H1 (cell line): ENCODE data around the gene PLPPR1. TPM values are rescaled to one million over a fixed set of nuclear protein-coding genes. Genes with fewer than 3 reads are reported as not detected.

ENCODE experiments used
- CTCF ChIA-PET: fragments of 300-600 bp; sonication (Branson Sonifier 250); formaldehyde crosslinking; loops from one replicate; lab custom pipeline; 2021; ENCODE audit not compliant: partially characterized antibody; lab: Charles Lee
- POLR2A ChIA-PET: fragments of 300-600 bp; sonication (Branson Sonifier 250); formaldehyde crosslinking; loops from one replicate; lab custom pipeline; 2021; ENCODE audit warnings: inconsistent platforms; ENCODE audit not compliant: partially characterized antibody; lab: Charles Lee
- DNase-seq, 2 experiments: peaks; one replicate each; pipeline versions ENCODE4 v3.0.0 to v3.0.0-alpha.2; 2010 to 2022; ENCODE audit warnings: low spot score in 2 of 2, low read depth in 1 of 2, mixed read lengths in 1 of 2
- FAIRE-seq: peaks from 2 replicates; lab custom pipeline; 2011; peaks lifted over from hg19 to GRCh38; lab: Jason Lieb, UNC
- H2AFZ ChIP-seq: 2 replicates; pipeline ENCODE4 v1.8.1; 2012; ENCODE audit warnings: low read length, inconsistent platforms
- H2AK5ac ChIP-seq: 2 replicates; pipeline ENCODE4 v1.6.1; 2013; ENCODE audit warnings: low read depth, low read length
- H2BK120ac ChIP-seq: replicated peaks from 2 replicates; pipeline ENCODE3; 2013; ENCODE audit warnings: low read depth, low read length, inconsistent platforms
- H2BK12ac ChIP-seq: 2 replicates; pipeline ENCODE4 v1.6.1; 2013; ENCODE audit warnings: low read depth, low read length
- H2BK15ac ChIP-seq: 2 replicates; pipeline ENCODE4 v1.6.1; 2013; ENCODE audit warnings: low read length
- H2BK20ac ChIP-seq: 2 replicates; pipeline ENCODE4 v1.6.1; 2013; ENCODE audit warnings: low read length
- H2BK5ac ChIP-seq: 2 replicates; pipeline ENCODE4 v1.6.1; 2013; ENCODE audit warnings: low read depth, low read length
- H3K14ac ChIP-seq: 2 replicates; pipeline ENCODE4 v1.6.1; 2013; ENCODE audit warnings: inconsistent platforms; ENCODE audit not compliant: insufficient read length
- H3K18ac ChIP-seq: 2 replicates; pipeline ENCODE4 v1.6.1; 2013; ENCODE audit warnings: low read length; ENCODE audit errors: extremely low read depth
- H3K23ac ChIP-seq: 2 replicates; pipeline ENCODE4 v1.6.1; 2013; ENCODE audit warnings: inconsistent platforms; ENCODE audit not compliant: insufficient read length
- H3K23me2 ChIP-seq: 2 replicates; pipeline ENCODE4 v1.6.1; 2013; ENCODE audit warnings: low read depth, low read length
- H3K27ac ChIP-seq: 2 replicates; pipeline ENCODE4 v1.6.1; 2011; ENCODE audit warnings: low read depth, low read length, inconsistent platforms
- H3K27me3 ChIP-seq, 4 experiments: replicated peaks in 1 of 4; 1 replicate in 1 of 4; 2 replicates in 3 of 4; pipeline versions ENCODE4 v1.6.1 to v1.8.1; 2011 to 2013; ENCODE audit warnings: low read length in 3 of 4, mild to moderate bottlenecking in 3 of 4, inconsistent platforms in 2 of 4, mixed read lengths in 2 of 4, moderate library complexity in 1 of 4; ENCODE audit not compliant: control insufficient read depth in 3 of 4, insufficient read depth in 3 of 4; ENCODE audit errors: extremely low read depth in 1 of 4
- H3K36me3 ChIP-seq, 4 experiments: 2 replicates each; pipeline versions ENCODE4 v1.6.1 to v1.8.1; 2011 to 2013; ENCODE audit warnings: mild to moderate bottlenecking in 4 of 4, low read length in 3 of 4, moderate library complexity in 2 of 4, control low read depth in 1 of 4, inconsistent platforms in 1 of 4; ENCODE audit not compliant: insufficient read depth in 4 of 4, control insufficient read depth in 2 of 4
- H3K4ac ChIP-seq: replicated peaks from 2 replicates; pipeline ENCODE3; 2013; ENCODE audit warnings: low read length, low read depth, mixed read lengths, inconsistent platforms; ENCODE audit not compliant: insufficient read length
- H3K4me1 ChIP-seq, 4 experiments: replicated peaks in 1 of 4; 1 replicate in 1 of 4; 2 replicates in 3 of 4; pipeline versions ENCODE4 v1.6.1 to v1.8.1; 2011 to 2013; ENCODE audit warnings: low read length in 3 of 4, inconsistent platforms in 2 of 4, mixed read lengths in 1 of 4; ENCODE audit not compliant: insufficient read depth in 4 of 4, control insufficient read depth in 3 of 4
- H3K4me2 ChIP-seq, 2 experiments: 2 replicates each; pipeline versions ENCODE4 v1.6.1 to v1.8.1; 2011 to 2013; ENCODE audit warnings: low read depth in 2 of 2, low read length in 2 of 2, control low read depth in 1 of 2, inconsistent platforms in 1 of 2, mild to moderate bottlenecking in 1 of 2; ENCODE audit not compliant: insufficient read depth in 1 of 2
- H3K4me3 ChIP-seq, 4 experiments: fragments of 200-600, 300-600 bp in 1 of 4; sonication (generic), shearing (Covaris generic), sonication (Bioruptor Twin) in 1 of 4; 2 replicates each; pipeline versions ENCODE4 v1.5.1 to v1.8.1; 2011 to 2016; ENCODE audit warnings: low read length in 4 of 4, low read depth in 3 of 4, control low read depth in 2 of 4, inconsistent platforms in 2 of 4, mild to moderate bottlenecking in 2 of 4, mixed read lengths in 1 of 4, moderate library complexity in 1 of 4; ENCODE audit not compliant: insufficient read depth in 2 of 4; ENCODE audit errors: extremely low read depth in 1 of 4
- H3K56ac ChIP-seq: replicated peaks from 2 replicates; pipeline ENCODE3; 2013; ENCODE audit warnings: low read depth, mild to moderate bottlenecking, mixed read lengths, low read length, inconsistent platforms; ENCODE audit not compliant: insufficient read length
- H3K79me1 ChIP-seq: 2 replicates; pipeline ENCODE4 v1.6.1; 2013; ENCODE audit warnings: low read depth, low read length, control low read depth
- H3K79me2 ChIP-seq, 2 experiments: 2 replicates each; pipeline versions ENCODE4 v1.6.1 to v1.8.1; 2012 to 2013; ENCODE audit warnings: low read length in 2 of 2, mild to moderate bottlenecking in 2 of 2, inconsistent platforms in 1 of 2; ENCODE audit not compliant: insufficient read depth in 2 of 2, control insufficient read depth in 1 of 2
- H3K9ac ChIP-seq, 4 experiments: replicated peaks in 1 of 4; 1 replicate in 1 of 4; 2 replicates in 3 of 4; pipeline versions ENCODE4 v1.6.1 to v1.8.1; 2011 to 2013; ENCODE audit warnings: low read depth in 3 of 4, low read length in 3 of 4, control low read depth in 2 of 4, mild to moderate bottlenecking in 2 of 4, moderate library complexity in 2 of 4, inconsistent platforms in 1 of 4; ENCODE audit errors: extremely low read depth in 1 of 4
- H3K9me3 ChIP-seq, 2 experiments: 2 replicates each; pipeline versions ENCODE4 v1.6.1 to v1.8.1; 2012 to 2013; ENCODE audit warnings: mild to moderate bottlenecking in 2 of 2, moderate library complexity in 2 of 2, control low read depth in 1 of 2, inconsistent platforms in 1 of 2, low read depth in 1 of 2, low read length in 1 of 2, mixed read lengths in 1 of 2; ENCODE audit not compliant: insufficient read depth in 2 of 2
- H4K20me1 ChIP-seq, 2 experiments: replicated peaks in 1 of 2; 2 replicates each; pipeline versions ENCODE3 to v1.8.1; 2011 to 2013; ENCODE audit warnings: inconsistent platforms in 2 of 2, low read length in 2 of 2, mild to moderate bottlenecking in 1 of 2; ENCODE audit not compliant: insufficient read depth in 2 of 2, control insufficient read depth in 1 of 2
- H4K5ac ChIP-seq: 2 replicates; pipeline ENCODE4 v1.6.1; 2013; ENCODE audit warnings: low read length, low read depth, mixed read lengths, inconsistent platforms; ENCODE audit not compliant: insufficient read length
- H4K8ac ChIP-seq: 2 replicates; pipeline ENCODE4 v1.8.0; 2013; ENCODE audit warnings: mild to moderate bottlenecking, moderate library complexity, low read length, inconsistent platforms; ENCODE audit not compliant: insufficient read depth; ENCODE audit errors: extremely low read depth
- H4K91ac ChIP-seq: replicated peaks from 2 replicates; pipeline ENCODE3; 2013; ENCODE audit warnings: low read length, mixed read lengths, inconsistent platforms; ENCODE audit not compliant: insufficient read length
- MAFK ChIP-seq: IDR thresholded peaks from 2 replicates; pipeline ENCODE4 v1.6.1; 2012; ENCODE audit warnings: low read depth, mild to moderate bottlenecking, improper control_type of control experiment, low read length
- SIN3A ChIP-seq, 2 experiments: IDR thresholded peaks in 1 of 2; conservative IDR thresholded peaks in 1 of 2; 2 replicates each; pipeline ENCODE4 v1.6.1; 2011 to 2012; ENCODE audit warnings: low read length in 2 of 2, improper control_type of control experiment in 1 of 2, low read depth in 1 of 2, mild to moderate bottlenecking in 1 of 2
- WGBS, 2 experiments: shearing (Covaris generic) in 1 of 2; methylation state at CpG; one replicate each; pipeline versions ENCODE4 v1.1.6 to v1.1.7; 2013 to 2015; ENCODE audit warnings: low lambda C conversion rate in 2 of 2, mixed read lengths in 2 of 2, inconsistent platforms in 1 of 2, low coverage in 1 of 2, missing lambda C conversion rate in 1 of 2; ENCODE audit not compliant: insufficient replicate concordance in 2 of 2, insufficient coverage in 1 of 2, insufficient read length in 1 of 2; ENCODE audit errors: extremely low coverage in 1 of 2, missing lambda C conversion rate in 1 of 2; 5-methylcytosine and 5-hydroxymethylcytosine counted together
- polyA plus RNA-seq, 7 experiments: library from polyadenylated mRNA; depleted of rRNA in 3 of 7; stranded (reverse) in 5 of 7; unstranded in 2 of 7; fragments of >200 nt in 5 of 7; fragments of 200-250 nt in 2 of 7; gene quantifications; 1 replicate in 5 of 7; 2 replicates in 1 of 7; 4 replicates in 1 of 7; pipeline versions ENCODE4 v1.2.1 to v1.2.3, GENCODE V29; 2011 to 2013; ENCODE audit warnings: missing spikeins in 2 of 7, mixed read lengths in 2 of 7
- total RNA-seq: library from RNA; stranded (reverse); fragmentation: NEBNext Ultra II Directional; extraction: Animal tissue kit (Norgen Biotek cat#: 25700); gene quantifications from 2 replicates; pipeline ENCODE4 v1.2.1, GENCODE V29; 2021

PLPPR1 gene
- total and polyA plus RNA-seq, 2 of the 8 experiments (the other 6 are each of a cell fraction or from before 2014, with no cell fraction given), result 1.4 to 1.8 TPM

DNA sequence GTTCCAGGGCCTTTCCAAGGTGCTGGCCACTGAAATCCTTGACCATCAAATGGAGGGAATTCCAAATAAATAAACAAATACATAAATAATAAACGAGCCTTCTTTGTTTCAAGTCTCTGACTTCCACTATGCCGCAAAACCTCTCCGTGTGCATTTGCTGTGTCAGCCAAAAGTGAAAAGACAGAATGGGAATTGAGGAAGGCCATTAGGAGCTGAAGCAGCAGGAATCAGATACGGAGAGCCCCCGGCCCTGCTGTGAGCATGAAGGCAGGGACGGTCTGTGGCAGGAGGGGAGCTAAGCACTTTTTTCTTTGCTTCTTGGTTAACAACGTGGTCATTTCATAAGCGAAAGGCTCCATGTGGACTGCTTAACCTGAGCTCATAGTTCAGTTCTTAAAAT is 26.1 kb downstream of the PLPPR1 start:
- peak overlapping the region; percentile 30; the same call in 1 of the 2 replicates for H2AFZ ChIP-seq
- H3K27ac ChIP-seq, result no peak overlapping the region
- no peaks in the 10 kb centered on the region for H3K27me3 ChIP-seq
- ChIA-PET CTCF (interaction anchor here (0.6 kb wide), 1 partner anchor 17 kb away, joined by 3 read pairs; no protein-coding TSS in a partner anchor), POLR2A (no interaction called here)
- H2BK120ac ChIP-seq, result no peak overlapping the region
- FAIRE-seq, result peak; percentile 52
- no peak overlapping the region for H3K18ac ChIP-seq
- no peak overlapping the region for H2BK5ac ChIP-seq
- H3K36me3 ChIP-seq, result no peaks in the 10 kb centered on the region; a peak in 1 of 8 replicates
- H2BK15ac ChIP-seq, result no peak overlapping the region
- no peak overlapping the region for H3K56ac ChIP-seq
- no peak overlapping the region for H3K4ac ChIP-seq
- no peaks in the 10 kb centered on the region for H4K20me1 ChIP-seq
- no peak overlapping the region for H2BK12ac ChIP-seq
- no peaks in the 10 kb centered on the region for H3K23me2 ChIP-seq
- H4K91ac ChIP-seq, result no peak overlapping the region
- no peak overlapping the region for H3K4me3 ChIP-seq
- no peaks in the 10 kb centered on the region for H3K9me3 ChIP-seq
- no peak overlapping the region for H3K4me2 ChIP-seq
- H3K79me1 ChIP-seq, result no peaks in the 10 kb centered on the region
- peaks cover 0 to 3% (median 0%) of the 10 kb centered on the region in 4 experiments; a peak in 3 of 7 replicates for H3K4me1 ChIP-seq
- H2BK20ac ChIP-seq, result no peak overlapping the region
- H3K14ac ChIP-seq, result no peak overlapping the region
- TF ChIP-seq MAFK (peak; percentile 76; the same call in 1 of the 2 replicates), SIN3A (conservative IDR thresholded peaks at IDR 0.05 in 1 of 2, IDR thresholded peaks at IDR 0.05 in 1 of 2; ENCODE audit: low read depth in 1 of 2, low read length in 2 of 2) (no peak)
- no peak overlapping the region for H2AK5ac ChIP-seq
- H3K9ac ChIP-seq, result no peak overlapping the region
- no peak overlapping the region for H4K8ac ChIP-seq
- 46% methylated on average over 8 of the region's 8 CpGs; no CpG with 5 or more reads in 1 of the 2 experiments for WGBS, 2 experiments
- H4K5ac ChIP-seq, result no peak overlapping the region
- H3K79me2 ChIP-seq, result no peaks in the 10 kb centered on the region
- H3K23ac ChIP-seq, result no peak overlapping the region
- no peak for DNase-seq
